ENCODE data around the gene RSAD2.
"Not testable (repeated sequence)": the region's sequence is repeated elsewhere in the genome, so short reads cannot be mapped to it uniquely, and the experiment has no call there.

Gene RSAD2

DNA sequence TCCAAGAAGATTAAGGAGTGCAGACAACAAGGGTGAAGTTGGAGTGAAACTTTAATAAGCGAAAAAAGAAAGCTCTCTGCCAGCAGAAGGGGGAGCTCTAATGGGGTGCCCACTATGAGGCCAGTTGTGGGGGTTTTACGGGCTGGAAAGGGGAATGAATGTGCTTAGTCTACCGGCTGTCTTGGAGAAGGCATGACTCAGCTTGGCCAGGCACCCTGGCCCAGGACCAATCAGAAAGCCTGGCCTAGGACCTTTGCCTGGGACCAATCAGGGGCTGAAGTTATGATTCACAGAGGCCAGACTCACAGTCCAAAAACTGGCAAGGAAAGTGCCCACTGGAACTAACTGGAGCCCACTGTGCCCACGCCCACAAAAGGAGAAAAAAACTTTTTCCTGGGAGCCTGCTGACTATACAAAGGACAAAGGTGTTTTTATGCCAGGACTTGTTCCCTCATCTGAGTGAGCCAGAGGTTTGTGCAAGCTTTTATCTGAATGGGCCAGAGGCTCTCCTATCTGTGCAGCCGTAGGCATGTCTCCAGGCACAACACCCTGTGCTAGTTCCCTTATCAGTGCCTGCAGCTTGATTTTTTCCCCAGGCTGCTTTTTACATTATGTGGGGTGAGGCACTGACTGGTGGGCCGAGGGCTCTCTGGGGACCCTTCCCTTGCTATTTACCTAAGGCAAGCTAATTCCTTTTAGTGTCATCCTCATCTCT, 30.5 kb upstream of the RSAD2 start:
- no peak for TF ChIP-seq CTCF (IDR thresholded peaks at IDR 0.05; ENCODE audit: borderline replicate concordance, control extremely low read depth, extremely low read depth, insufficient read depth, missing control alignments)
- DNase-seq (ENCODE audit: low spot score) = no peak
- in situ Hi-C loops (cut with MboI; ENCODE audit: low sequenced_read_pairs, unreplicated experiment) = no loop called here

DNA sequence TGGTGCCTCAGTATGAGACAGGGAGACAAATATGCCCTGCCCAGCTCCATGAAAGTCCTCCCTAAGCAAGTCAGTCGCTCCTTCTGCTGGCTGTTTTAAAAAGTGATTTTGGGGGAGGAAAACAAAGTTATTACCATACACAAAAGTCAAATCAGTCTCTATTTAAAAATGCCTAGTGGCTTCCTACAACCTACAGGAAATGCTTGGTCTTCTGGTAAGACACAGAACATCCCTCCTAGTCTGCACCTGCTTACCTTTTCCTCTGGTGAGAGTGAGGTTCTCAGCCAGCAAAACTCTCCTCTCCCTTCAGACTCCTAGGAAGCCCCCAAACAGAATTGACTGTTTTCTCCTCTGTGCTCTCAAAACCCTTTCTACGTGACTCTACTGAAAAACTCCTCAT, 25.4 kb upstream of the RSAD2 start:
- TF ChIP-seq CTCF (IDR thresholded peaks at IDR 0.05; ENCODE audit: borderline replicate concordance, control extremely low read depth, extremely low read depth, insufficient read depth, missing control alignments) = no peak
- no peak for DNase-seq (ENCODE audit: low spot score)
- in situ Hi-C loops (cut with MboI; ENCODE audit: low sequenced_read_pairs, unreplicated experiment) = no loop called here

GRCh38 chr2:6854416-6854815, 23.2 kb upstream of the RSAD2 start:
- no peak for DNase-seq (ENCODE audit: low spot score)
- in situ Hi-C loops (cut with MboI; ENCODE audit: low sequenced_read_pairs, unreplicated experiment) = no loop called here
- TF ChIP-seq CTCF (IDR thresholded peaks at IDR 0.05; ENCODE audit: borderline replicate concordance, control extremely low read depth, extremely low read depth, insufficient read depth, missing control alignments) = no peak

DNA sequence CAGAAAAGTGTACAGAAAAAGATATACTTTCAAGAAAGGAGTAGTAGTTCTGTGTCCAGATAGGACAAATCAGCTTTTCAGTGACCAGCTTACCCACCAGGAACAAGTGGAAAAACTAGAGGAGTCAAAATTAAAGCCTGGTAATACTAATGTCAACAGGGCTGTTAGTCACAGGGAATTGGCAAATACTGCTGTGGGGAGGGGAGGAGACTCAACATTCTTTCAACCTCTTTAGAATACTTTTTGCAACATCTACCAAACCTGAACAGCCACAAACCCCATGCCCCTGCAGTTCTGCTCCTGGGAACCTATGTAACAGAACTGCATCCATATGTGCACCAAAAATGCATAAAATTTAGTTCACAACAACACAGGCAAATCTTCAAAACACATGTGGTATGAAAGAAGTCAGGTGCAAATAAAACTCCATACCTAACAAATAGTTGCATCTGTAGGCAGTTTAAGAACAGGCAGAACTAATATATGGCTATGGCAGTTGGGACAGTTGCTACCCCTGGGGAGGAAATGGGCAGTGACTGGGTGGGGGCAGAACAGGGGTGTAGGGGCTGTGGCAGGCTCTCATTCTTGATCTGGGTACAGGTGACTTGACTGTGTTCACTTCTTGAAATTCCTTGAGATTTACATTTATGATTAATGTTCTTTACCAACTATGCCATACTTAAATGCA, 21.6 kb upstream of the RSAD2 start:
- in situ Hi-C loops (cut with MboI; ENCODE audit: low sequenced_read_pairs, unreplicated experiment) = no loop called here
- TF ChIP-seq CTCF (IDR thresholded peaks at IDR 0.05; ENCODE audit: borderline replicate concordance, control extremely low read depth, extremely low read depth, insufficient read depth, missing control alignments) = no peak
- DNase-seq (ENCODE audit: low spot score) = no peak

- TF ChIP-seq CTCF (IDR thresholded peaks at IDR 0.05; ENCODE audit: borderline replicate concordance, control extremely low read depth, extremely low read depth, insufficient read depth, missing control alignments) = no peak
- DNase-seq (ENCODE audit: low spot score) = no peak
- in situ Hi-C loops (cut with MboI; ENCODE audit: low sequenced_read_pairs, unreplicated experiment) = no loop called here
Measured at GRCh38 chr2:6856548-6856920, 21.0 kb upstream of the RSAD2 start.

- in situ Hi-C loops (cut with MboI; ENCODE audit: low sequenced_read_pairs, unreplicated experiment); DNase-seq (ENCODE audit: low spot score): not testable (repeated sequence)
Measured at GRCh38 chr2:6858466-6859027, 19.0 kb upstream of the RSAD2 start.

- in situ Hi-C loops (cut with MboI; ENCODE audit: low sequenced_read_pairs, unreplicated experiment) = no loop called here
- no peak for TF ChIP-seq CTCF (IDR thresholded peaks at IDR 0.05; ENCODE audit: borderline replicate concordance, control extremely low read depth, extremely low read depth, insufficient read depth, missing control alignments)
- no peak for DNase-seq (ENCODE audit: low spot score)
Measured at GRCh38 chr2:6860296-6860695, 17.3 kb upstream of the RSAD2 start.
